Ovary (tissue), 3 donors: Measurements from ENCODE around the gene MXD3.

Experiments
- CTCF ChIP-seq, 3 donors: fragments of 450-650 bp in 2 of 3; fragments of 200-600 bp in 1 of 3; IDR thresholded peaks; one replicate each; pipeline versions ENCODE4 v1.5.1 to v1.8.0; 2016 to 2022; ENCODE audit warnings: antibody characterized with exemption in 3 of 3, mild to moderate bottlenecking in 1 of 3
- POLR2A ChIP-seq: fragments of 450-650 bp; IDR thresholded peaks from one replicate; pipeline ENCODE4 v1.6.1; 2017; ENCODE audit warnings: antibody characterized with exemption, mild to moderate bottlenecking, moderate library complexity
- donor health status: DM: no; HTN: no; CAD: no.

GRCh38 chr5:177355162-177355867, 43.6 kb upstream of the MXD3 start:
- TF ChIP-seq POLR2A (no peak), CTCF (IDR thresholded peaks at IDR 0.05) (no peak)
